BE2C (cell line): ENCODE measurements around the gene MELK.

Experiments used
- DNase-seq: peaks from one replicate; pipeline ENCODE4 v3.0.0-alpha.2; 2020
- H3K27me3 ChIP-seq: fragments of 250-450 bp; sonication (Bioruptor Pico); 2 replicates; pipeline ENCODE4 v1.5.1; 2020; ENCODE audit warnings: mild to moderate bottlenecking
- H3K36me3 ChIP-seq: fragments of 250-450 bp; sonication (Bioruptor Pico); 2 replicates; pipeline ENCODE4 v1.5.1; 2020; ENCODE audit warnings: mild to moderate bottlenecking
- H3K4me1 ChIP-seq: fragments of 250-450 bp; sonication (Bioruptor Pico); 2 replicates; pipeline ENCODE4 v1.5.1; 2020
- H3K4me3 ChIP-seq: 2 replicates; pipeline ENCODE4 v1.5.1; 2011; ENCODE audit warnings: low read depth, low read length
- H3K9me3 ChIP-seq: fragments of 250-450 bp; sonication (Bioruptor Pico); 2 replicates; pipeline ENCODE4 v1.5.1; 2020
- TF ChIP-seq, protein P1 (sequence below): IDR thresholded peaks from 2 replicates; pipeline ENCODE4 v1.5.1; 2012; ENCODE audit warnings: mild to moderate bottlenecking, low read depth, low read length

The MELK gene

GRCh38 chr9:36718612-36719011, 145.9 kb downstream of the MELK start:
- no peak for DNase-seq
- no peak overlapping the region for H3K4me3 ChIP-seq
- no peaks in the 10 kb centered on the region for H3K36me3 ChIP-seq
- no peaks in the 10 kb centered on the region for H3K9me3 ChIP-seq
- TF ChIP-seq, protein P1, sequence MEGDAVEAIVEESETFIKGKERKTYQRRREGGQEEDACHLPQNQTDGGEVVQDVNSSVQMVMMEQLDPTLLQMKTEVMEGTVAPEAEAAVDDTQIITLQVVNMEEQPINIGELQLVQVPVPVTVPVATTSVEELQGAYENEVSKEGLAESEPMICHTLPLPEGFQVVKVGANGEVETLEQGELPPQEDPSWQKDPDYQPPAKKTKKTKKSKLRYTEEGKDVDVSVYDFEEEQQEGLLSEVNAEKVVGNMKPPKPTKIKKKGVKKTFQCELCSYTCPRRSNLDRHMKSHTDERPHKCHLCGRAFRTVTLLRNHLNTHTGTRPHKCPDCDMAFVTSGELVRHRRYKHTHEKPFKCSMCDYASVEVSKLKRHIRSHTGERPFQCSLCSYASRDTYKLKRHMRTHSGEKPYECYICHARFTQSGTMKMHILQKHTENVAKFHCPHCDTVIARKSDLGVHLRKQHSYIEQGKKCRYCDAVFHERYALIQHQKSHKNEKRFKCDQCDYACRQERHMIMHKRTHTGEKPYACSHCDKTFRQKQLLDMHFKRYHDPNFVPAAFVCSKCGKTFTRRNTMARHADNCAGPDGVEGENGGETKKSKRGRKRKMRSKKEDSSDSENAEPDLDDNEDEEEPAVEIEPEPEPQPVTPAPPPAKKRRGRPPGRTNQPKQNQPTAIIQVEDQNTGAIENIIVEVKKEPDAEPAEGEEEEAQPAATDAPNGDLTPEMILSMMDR = no peak
- H3K4me1 ChIP-seq = peaks cover 2% of the 10 kb centered on the region; the same call in 1 of the 2 replicates
- no peaks in the 10 kb centered on the region for H3K27me3 ChIP-seq

- no peaks in the 10 kb centered on the region for H3K9me3 ChIP-seq
- H3K36me3 ChIP-seq = no peaks in the 10 kb centered on the region
- no peak overlapping the region for H3K4me3 ChIP-seq
- H3K27me3 ChIP-seq = no peaks in the 10 kb centered on the region
- H3K4me1 ChIP-seq = peaks cover 2% of the 10 kb centered on the region; the same call in 1 of the 2 replicates
- no peak for DNase-seq
- TF ChIP-seq, protein P1 = no peak
Observed at GRCh38 chr9:36720043-36720442, 147.3 kb downstream of the MELK start.

- TF ChIP-seq, protein P1 = no peak
- no peaks in the 10 kb centered on the region for H3K27me3 ChIP-seq
- DNase-seq = peak; percentile 35
- H3K36me3 ChIP-seq = no peaks in the 10 kb centered on the region
- H3K9me3 ChIP-seq = no peaks in the 10 kb centered on the region
- no peak overlapping the region for H3K4me3 ChIP-seq
- peaks cover 2% of the 10 kb centered on the region; the same call in 1 of the 2 replicates for H3K4me1 ChIP-seq
Observed at GRCh38 chr9:36721846-36722588, 149.3 kb downstream of the MELK start.

- Histone ChIP-seq H3K36me3 (no peaks in the 10 kb centered on the region), H3K4me1 (peaks cover 5% of the 10 kb centered on the region; the same call in 1 of the 2 replicates), H3K9me3 (no peaks in the 10 kb centered on the region), H3K4me3 (no peak overlapping the region), H3K27me3 (no peaks in the 10 kb centered on the region)
- DNase-seq = no peak
- TF ChIP-seq, protein P1 = no peak
Observed at GRCh38 chr9:36725777-36726356, 153.2 kb downstream of the MELK start.
